ENCODE measurements around the gene CST9. TPM values are rescaled to one million over a fixed set of nuclear protein-coding genes. Genes with fewer than 3 reads are reported as not detected.

CST9 gene
- polyA plus RNA-seq, 1 donor (not counting 4 experiments of a cell fraction or from before 2014, with no cell fraction given) = not detected

DNA sequence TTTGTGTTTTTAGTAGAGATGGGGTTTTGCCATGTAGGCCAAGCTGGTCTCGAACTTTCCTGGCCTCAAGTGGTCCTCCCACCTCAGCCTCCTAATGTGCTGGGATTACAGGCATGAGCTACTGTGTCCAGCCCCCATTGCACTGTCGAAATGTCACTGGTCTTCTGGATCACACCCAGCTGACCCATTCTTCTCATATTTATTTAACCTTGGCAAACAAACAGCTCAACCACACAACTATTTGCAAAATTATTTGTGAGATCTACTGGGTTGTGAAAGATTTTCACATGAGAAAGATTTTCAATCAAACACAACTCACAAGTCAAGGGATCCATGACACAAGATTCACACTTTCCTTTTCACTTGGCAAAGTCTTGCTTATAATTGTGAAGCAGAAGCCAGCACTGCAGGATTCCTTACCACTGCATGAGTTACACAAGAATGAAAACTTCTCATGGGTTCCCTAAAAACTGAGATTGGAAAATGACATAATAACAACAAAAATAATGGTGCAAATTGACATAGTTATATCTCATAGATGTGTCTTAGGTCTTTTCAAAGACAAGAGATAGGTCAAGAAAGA lies 35.4 kb downstream of the CST9 start:
- Histone ChIP-seq H3K4me3 (ENCODE audit: control insufficient read depth in 2 of 3, extremely low read depth in 1 of 3, insufficient read depth in 2 of 3, low read depth in 1 of 3, low read length in 3 of 3) (no peak overlapping the region), H3K9ac (ENCODE audit: control insufficient read depth, extremely low read depth, insufficient read depth, low read length) (no peak overlapping the region), H3K79me2 (ENCODE audit: control insufficient read depth, insufficient read depth, low read length) (no peaks in the 10 kb centered on the region), H3K9me3 (ENCODE audit: control insufficient read depth, low read depth, low read length) (no peaks in the 10 kb centered on the region), H3K27ac (ENCODE audit: control insufficient read depth, insufficient read depth, low read length) (no peak overlapping the region), H3K4me2 (ENCODE audit: control insufficient read depth, extremely low read depth, insufficient read depth, low read depth, low read length) (no peak overlapping the region), H2AFZ (ENCODE audit: control insufficient read depth, low read length) (no peak overlapping the region), H3K4me1 (ENCODE audit: control insufficient read depth, extremely low read depth, insufficient read depth, low read length) (no peaks in the 10 kb centered on the region), H3K9me1 (ENCODE audit: control insufficient read depth, extremely low read depth, insufficient read depth, low read length) (no peaks in the 10 kb centered on the region), H3K27me3 (ENCODE audit: control insufficient read depth, extremely low read depth, insufficient read depth, low read length) (no peaks in the 10 kb centered on the region), H4K20me1 (ENCODE audit: control insufficient read depth, extremely low read depth, insufficient read depth, low read length) (no peaks in the 10 kb centered on the region), H3K36me3 (ENCODE audit: control insufficient read depth in 2 of 2, extremely low read depth in 1 of 2, insufficient read depth in 2 of 2, low read length in 2 of 2) (no peaks in the 10 kb centered on the region)
- TF ChIP-seq, protein P1, sequence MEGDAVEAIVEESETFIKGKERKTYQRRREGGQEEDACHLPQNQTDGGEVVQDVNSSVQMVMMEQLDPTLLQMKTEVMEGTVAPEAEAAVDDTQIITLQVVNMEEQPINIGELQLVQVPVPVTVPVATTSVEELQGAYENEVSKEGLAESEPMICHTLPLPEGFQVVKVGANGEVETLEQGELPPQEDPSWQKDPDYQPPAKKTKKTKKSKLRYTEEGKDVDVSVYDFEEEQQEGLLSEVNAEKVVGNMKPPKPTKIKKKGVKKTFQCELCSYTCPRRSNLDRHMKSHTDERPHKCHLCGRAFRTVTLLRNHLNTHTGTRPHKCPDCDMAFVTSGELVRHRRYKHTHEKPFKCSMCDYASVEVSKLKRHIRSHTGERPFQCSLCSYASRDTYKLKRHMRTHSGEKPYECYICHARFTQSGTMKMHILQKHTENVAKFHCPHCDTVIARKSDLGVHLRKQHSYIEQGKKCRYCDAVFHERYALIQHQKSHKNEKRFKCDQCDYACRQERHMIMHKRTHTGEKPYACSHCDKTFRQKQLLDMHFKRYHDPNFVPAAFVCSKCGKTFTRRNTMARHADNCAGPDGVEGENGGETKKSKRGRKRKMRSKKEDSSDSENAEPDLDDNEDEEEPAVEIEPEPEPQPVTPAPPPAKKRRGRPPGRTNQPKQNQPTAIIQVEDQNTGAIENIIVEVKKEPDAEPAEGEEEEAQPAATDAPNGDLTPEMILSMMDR (optimal IDR thresholded peaks at IDR 0.05 in 1 of 3, IDR thresholded peaks at IDR 0.05 in 1 of 3, conservative IDR thresholded peaks at IDR 0.05 in 1 of 3; ENCODE audit: extremely low read depth in 1 of 3, insufficient read depth in 2 of 3, low read length in 3 of 3) = no peak
- no peak for TF ChIP-seq EZH2 (IDR thresholded peaks at IDR 0.05; ENCODE audit: low read length)
- no peak for FAIRE-seq
- dilution Hi-C loops (cut with MboI; ENCODE audit: extremely low pct_ligation_motif_present, low sequenced_read_pairs) = no loop called here
- DNase-seq (ENCODE audit: low read depth, low spot score) = no peak

DNA sequence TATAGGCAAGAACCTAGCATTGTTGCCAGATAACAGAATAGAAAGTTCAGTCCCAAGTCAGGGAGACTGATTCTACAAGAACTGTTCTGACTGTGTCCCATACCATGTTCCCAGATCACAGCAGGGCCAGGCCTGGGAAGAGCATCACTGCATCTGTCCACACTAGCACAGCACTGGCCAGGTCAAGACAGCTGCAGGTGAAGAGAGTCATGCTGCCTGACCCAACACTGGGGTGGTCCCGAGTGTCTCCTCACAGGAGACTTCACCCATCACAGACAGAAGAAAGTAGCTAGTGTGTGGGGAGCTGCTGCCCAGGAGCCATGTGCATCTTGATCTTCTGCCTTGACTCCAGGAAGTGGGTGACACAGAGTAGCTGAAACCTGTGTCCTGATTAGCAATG lies 36.1 kb downstream of the CST9 start:
- H3K9me1 ChIP-seq (ENCODE audit: control insufficient read depth, extremely low read depth, insufficient read depth, low read length) = no peaks in the 10 kb centered on the region
- H3K4me1 ChIP-seq (ENCODE audit: control insufficient read depth, extremely low read depth, insufficient read depth, low read length) = no peaks in the 10 kb centered on the region
- FAIRE-seq (no peak), DNase-seq (ENCODE audit: low read depth, low spot score) (no peak)
- H3K27me3 ChIP-seq (ENCODE audit: control insufficient read depth, extremely low read depth, insufficient read depth, low read length) = no peaks in the 10 kb centered on the region
- H3K79me2 ChIP-seq (ENCODE audit: control insufficient read depth, insufficient read depth, low read length) = no peaks in the 10 kb centered on the region
- H2AFZ ChIP-seq (ENCODE audit: control insufficient read depth, low read length) = no peak overlapping the region
- dilution Hi-C loops (cut with MboI; ENCODE audit: extremely low pct_ligation_motif_present, low sequenced_read_pairs) = no loop called here
- TF ChIP-seq, protein P1 (optimal IDR thresholded peaks at IDR 0.05 in 1 of 3, IDR thresholded peaks at IDR 0.05 in 1 of 3, conservative IDR thresholded peaks at IDR 0.05 in 1 of 3; ENCODE audit: extremely low read depth in 1 of 3, insufficient read depth in 2 of 3, low read length in 3 of 3) = no peak
- no peak for TF ChIP-seq EZH2 (IDR thresholded peaks at IDR 0.05; ENCODE audit: low read length)
- H3K4me3 ChIP-seq (ENCODE audit: control insufficient read depth in 2 of 3, extremely low read depth in 1 of 3, insufficient read depth in 2 of 3, low read depth in 1 of 3, low read length in 3 of 3) = no peak overlapping the region
- H4K20me1 ChIP-seq (ENCODE audit: control insufficient read depth, extremely low read depth, insufficient read depth, low read length) = no peaks in the 10 kb centered on the region
- no peak overlapping the region for H3K9ac ChIP-seq (ENCODE audit: control insufficient read depth, extremely low read depth, insufficient read depth, low read length)
- no peak overlapping the region for H3K27ac ChIP-seq (ENCODE audit: control insufficient read depth, insufficient read depth, low read length)
- H3K36me3 ChIP-seq (ENCODE audit: control insufficient read depth in 2 of 2, extremely low read depth in 1 of 2, insufficient read depth in 2 of 2, low read length in 2 of 2) = no peaks in the 10 kb centered on the region
- H3K9me3 ChIP-seq (ENCODE audit: control insufficient read depth, low read depth, low read length) = no peaks in the 10 kb centered on the region
- H3K4me2 ChIP-seq (ENCODE audit: control insufficient read depth, extremely low read depth, insufficient read depth, low read depth, low read length) = no peak overlapping the region
